Measurements from ENCODE around the gene CTDP1.
"Not testable (repeated sequence)": the region's sequence is repeated elsewhere in the genome, so short reads cannot be mapped to it uniquely, and the experiment has no call there.

CTDP1 gene

DNA sequence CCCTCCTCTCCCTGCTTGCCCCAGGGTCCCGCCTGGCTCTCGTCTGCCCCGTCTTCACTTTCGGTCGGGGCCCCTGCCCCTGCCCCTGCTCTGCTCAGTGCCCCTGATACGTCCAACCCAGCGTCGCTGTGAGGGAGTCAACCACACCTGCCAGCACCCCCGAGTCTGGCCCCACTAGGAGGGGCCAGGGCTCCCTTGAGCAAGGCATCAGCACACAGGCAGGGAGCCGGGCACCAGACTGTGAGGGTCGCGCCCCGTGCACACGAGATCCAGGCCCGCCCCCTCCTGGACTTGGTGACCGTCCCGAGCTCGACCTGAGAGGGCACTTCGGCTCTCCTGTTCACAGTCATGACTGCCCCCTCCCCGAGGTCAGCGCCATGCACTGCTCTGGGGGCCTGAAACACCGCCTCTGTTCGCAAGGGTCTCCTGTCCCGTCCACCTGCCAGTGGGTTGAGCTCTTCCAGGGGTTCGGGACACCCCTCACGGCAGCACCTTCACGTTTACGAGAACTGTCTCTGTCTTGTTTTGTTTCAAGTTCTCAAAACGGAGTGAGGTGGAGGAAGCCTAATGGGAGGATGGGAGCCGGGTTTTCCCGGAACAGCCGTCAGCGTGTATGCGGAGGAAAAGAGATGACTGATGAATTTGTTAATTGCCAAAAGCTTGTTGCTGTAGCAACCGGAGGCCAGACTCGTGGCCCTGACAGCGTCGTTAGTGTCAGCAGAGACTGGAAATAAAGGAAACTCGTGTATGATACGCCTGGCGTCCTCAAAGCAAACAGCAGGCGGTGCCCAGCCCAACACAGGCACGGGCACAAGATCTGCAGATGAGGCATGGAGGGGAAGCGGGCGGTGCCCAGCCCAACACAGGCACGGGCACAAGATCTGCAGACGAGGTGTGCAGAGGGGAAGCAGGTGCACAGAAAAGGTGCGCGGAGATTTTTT lies 69.9 kb downstream of the CTDP1 start:
- peak in 1 of 2 donors; percentile 53 for DNase-seq
- Histone ChIP-seq H3K9me3 (no peaks in the 10 kb centered on the region), H3K36me3 (peaks cover 27 to 66% (median 44%) of the 10 kb centered on the region in 3 donors), H3K27me3 (no peaks in the 10 kb centered on the region), H3K4me1 (no peaks in the 10 kb centered on the region), H3K4me3 (no peak overlapping the region), H3K27ac (no peak overlapping the region)
- TF ChIP-seq, protein P1, sequence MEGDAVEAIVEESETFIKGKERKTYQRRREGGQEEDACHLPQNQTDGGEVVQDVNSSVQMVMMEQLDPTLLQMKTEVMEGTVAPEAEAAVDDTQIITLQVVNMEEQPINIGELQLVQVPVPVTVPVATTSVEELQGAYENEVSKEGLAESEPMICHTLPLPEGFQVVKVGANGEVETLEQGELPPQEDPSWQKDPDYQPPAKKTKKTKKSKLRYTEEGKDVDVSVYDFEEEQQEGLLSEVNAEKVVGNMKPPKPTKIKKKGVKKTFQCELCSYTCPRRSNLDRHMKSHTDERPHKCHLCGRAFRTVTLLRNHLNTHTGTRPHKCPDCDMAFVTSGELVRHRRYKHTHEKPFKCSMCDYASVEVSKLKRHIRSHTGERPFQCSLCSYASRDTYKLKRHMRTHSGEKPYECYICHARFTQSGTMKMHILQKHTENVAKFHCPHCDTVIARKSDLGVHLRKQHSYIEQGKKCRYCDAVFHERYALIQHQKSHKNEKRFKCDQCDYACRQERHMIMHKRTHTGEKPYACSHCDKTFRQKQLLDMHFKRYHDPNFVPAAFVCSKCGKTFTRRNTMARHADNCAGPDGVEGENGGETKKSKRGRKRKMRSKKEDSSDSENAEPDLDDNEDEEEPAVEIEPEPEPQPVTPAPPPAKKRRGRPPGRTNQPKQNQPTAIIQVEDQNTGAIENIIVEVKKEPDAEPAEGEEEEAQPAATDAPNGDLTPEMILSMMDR (IDR thresholded peaks at IDR 0.05), result no peak
- intact Hi-C loops (cut with DNase I; ENCODE audit: low total_unique reads), result no loop called here

DNA sequence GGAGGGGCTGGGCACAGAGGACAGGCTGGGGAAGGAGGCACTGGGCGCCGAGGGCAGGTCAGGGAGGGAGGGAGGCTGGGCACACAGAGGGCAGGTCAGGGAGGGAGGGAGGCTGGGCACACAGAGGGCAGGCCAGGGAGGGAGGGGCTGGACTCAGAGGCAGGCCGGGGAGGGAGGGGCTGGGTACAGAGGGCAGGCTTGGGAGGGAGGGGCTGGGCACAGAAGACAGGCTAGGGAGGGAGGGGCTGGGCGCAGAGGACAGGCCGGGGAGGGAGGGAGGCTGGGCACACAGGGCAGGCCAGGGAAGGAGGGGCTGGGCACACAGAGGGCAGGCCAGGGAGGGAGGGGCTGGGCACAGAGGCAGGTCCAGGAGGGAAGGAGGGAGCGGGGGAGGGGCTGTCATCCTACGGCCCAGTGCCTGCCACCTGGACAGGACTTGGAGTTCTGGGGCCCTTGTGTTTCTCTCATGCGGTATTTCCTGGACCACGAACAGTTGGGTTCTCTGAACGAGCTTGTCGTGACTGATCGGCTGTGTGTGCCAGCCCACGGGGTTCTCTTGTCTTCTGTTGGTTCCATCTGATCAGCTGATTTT lies 71.5 kb downstream of the CTDP1 start:
- DNase-seq, result peak in 1 of 2 donors; percentile 52
- Histone ChIP-seq H3K4me1 (no peaks in the 10 kb centered on the region), H3K4me3 (no peak overlapping the region), H3K27ac (no peak overlapping the region), H3K36me3 (peaks cover 43 to 78% (median 60%) of the 10 kb centered on the region in 3 donors), H3K27me3 (no peaks in the 10 kb centered on the region), H3K9me3 (no peaks in the 10 kb centered on the region)
- intact Hi-C loops (cut with DNase I; ENCODE audit: low total_unique reads), result no loop called here
- TF ChIP-seq, protein P1 (IDR thresholded peaks at IDR 0.05), result no peak

DNA sequence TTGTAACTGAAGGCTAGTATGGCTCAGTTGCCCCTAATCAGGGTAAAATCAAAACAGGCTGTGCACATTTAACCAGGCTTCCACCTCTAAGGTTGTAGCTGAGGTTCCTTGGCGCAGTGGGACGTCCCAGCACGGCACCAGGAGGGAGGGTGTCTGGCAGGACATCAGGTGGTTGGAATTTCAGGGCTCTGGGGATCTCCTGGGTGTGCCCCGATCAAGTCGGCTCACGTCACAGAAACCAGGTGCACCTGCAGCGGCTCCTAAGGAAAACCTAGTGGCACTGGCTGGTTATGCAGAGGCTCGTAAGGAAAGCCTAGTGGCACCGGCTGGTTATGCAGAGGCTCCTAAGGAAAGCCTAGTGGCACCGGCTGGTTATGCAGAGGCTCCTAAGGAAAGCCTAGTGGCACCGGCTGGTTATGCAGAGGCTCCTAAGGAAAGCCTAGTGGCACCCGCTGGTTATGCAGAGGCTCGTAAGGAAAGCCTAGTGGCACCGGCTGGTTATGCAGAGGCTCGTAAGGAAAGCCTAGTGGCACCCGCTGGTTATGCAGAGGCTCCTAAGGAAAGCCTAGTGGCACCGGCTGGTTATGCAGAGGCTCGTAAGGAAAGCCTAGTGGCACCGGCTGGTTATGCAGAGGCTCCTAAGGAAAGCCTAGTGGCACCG lies 72.4 kb downstream of the CTDP1 start:
- H3K36me3 ChIP-seq, result peaks cover 39 to 74% (median 55%) of the 10 kb centered on the region in 3 donors
- H3K4me3 ChIP-seq; H3K9me3 ChIP-seq; H3K4me1 ChIP-seq; intact Hi-C loops (cut with DNase I; ENCODE audit: low total_unique reads); H3K27ac ChIP-seq; H3K27me3 ChIP-seq: not testable (repeated sequence)
- peak in 1 of 2 donors; percentile 41 for DNase-seq

DNA sequence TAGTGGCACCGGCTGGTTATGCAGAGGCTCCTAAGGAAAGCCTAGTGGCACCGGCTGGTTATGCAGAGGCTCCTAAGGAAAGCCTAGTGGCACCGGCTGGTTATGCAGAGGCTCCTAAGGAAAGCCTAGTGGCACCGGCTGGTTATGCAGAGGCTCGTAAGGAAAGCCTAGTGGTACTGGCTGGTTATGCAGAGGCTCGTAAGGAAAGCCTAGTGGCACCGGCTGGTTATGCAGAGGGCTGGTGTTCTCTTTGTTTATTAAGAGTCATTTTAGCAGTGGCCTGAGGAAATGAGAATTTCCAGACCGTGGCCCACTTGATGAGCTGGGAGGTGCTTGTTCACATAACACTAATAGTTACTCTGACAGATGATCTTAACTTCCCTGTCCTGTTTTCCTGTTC lies 73.3 kb downstream of the CTDP1 start:
- intact Hi-C loops (cut with DNase I; ENCODE audit: low total_unique reads); H3K4me1 ChIP-seq; H3K27ac ChIP-seq; H3K4me3 ChIP-seq; H3K27me3 ChIP-seq; H3K9me3 ChIP-seq; DNase-seq: not testable (repeated sequence)
- peaks cover 33 to 65% (median 47%) of the 10 kb centered on the region in 3 donors for H3K36me3 ChIP-seq

DNA sequence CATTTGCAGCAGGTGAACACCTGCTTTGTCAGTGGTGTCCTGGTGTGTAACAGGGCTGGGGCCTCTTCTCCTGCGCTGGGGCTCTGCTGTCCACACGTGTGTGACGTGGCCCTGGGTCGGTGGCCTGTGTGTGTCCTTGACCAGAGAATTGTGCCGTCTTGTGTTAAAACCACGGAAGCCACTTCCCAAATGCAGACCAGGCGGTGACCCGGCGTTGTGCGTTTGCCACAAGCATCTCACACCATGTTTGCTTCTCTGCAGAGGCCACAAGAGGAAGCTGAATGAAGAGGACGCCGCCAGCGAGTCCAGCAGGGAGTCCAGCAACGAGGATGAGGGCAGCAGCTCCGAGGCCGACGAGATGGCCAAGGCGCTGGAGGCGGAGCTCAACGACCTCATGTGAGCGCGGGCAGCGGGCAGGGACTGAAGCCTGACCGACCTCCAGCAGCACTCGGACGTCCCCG lies 73.8 kb downstream of the CTDP1 start:
- Histone ChIP-seq H3K4me3 (no peak overlapping the region), H3K27ac (no peak overlapping the region), H3K36me3 (peaks cover 33 to 63% (median 47%) of the 10 kb centered on the region in 3 donors), H3K4me1 (no peaks in the 10 kb centered on the region), H3K9me3 (peaks cover 0 to 1% (median 0%) of the 10 kb centered on the region in 3 donors), H3K27me3 (no peaks in the 10 kb centered on the region)
- TF ChIP-seq, protein P1 (IDR thresholded peaks at IDR 0.05), result no peak
- intact Hi-C loops (cut with DNase I; ENCODE audit: low total_unique reads), result no loop called here
- DNase-seq, result peak in 1 of 2 donors; percentile 62

DNA sequence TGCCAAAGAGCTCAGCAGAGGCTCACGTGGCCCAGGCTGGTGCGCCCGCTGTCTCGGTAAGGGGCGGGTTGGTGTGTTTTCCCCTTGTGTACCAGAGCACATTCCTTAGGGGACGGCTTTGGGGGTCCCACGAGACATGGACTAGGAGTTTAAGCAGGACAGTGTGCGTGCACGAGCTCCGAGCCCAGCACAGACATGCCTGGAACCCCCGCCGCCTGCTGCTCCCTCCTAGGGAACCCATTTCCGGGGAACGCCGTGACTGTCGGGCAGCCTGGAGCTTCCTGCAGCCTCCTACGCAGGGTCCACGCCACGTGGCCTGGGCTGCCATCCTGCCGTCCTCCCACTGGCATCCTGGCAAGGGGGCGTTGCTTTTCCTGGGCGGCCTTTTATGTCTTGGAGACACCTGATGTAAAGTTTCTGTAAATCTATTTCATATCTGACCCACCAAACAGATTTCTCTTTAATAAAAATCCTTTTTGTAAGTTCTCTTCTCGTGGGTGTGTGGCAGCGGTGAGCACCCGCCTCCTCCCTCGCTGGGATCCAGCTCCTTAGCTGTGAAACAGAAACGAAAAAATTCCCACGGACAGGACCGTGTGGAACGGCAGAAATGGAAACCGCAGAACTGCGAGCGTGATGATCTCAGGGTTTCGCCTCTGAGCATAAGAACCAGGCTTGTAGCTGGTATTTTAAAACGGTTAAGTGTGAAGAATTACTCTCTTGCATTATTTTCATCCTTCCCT lies 74.6 kb downstream of the CTDP1 start:
- Histone ChIP-seq H3K4me3 (no peak overlapping the region), H3K36me3 (peaks cover 33 to 56% (median 43%) of the 10 kb centered on the region in 3 donors), H3K4me1 (no peaks in the 10 kb centered on the region), H3K27ac (no peak overlapping the region), H3K9me3 (peaks cover 0 to 7% (median 0%) of the 10 kb centered on the region in 3 donors), H3K27me3 (no peaks in the 10 kb centered on the region)
- DNase-seq, result peak in 1 of 2 donors; percentile 40
- TF ChIP-seq, protein P1 (IDR thresholded peaks at IDR 0.05), result no peak
- intact Hi-C loops (cut with DNase I; ENCODE audit: low total_unique reads), result no loop called here

All from tibial artery (tissue), 4 donors.